Keratinocyte (primary cell): ENCODE measurements around the gene FCSK.

ENCODE experiments used
- EZH2 ChIP-seq: IDR thresholded peaks from one replicate; pipeline ENCODE4 v1.6.1; 2012; ENCODE audit warnings: inconsistent platforms, mild to moderate bottlenecking, low read length, moderate library complexity
- TF ChIP-seq, protein P1 (sequence below), 3 experiments: IDR thresholded peaks in 1 of 3; conservative IDR thresholded peaks in 1 of 3; optimal IDR thresholded peaks in 1 of 3; 2 replicates in 2 of 3; 3 replicates in 1 of 3; pipeline versions ENCODE3 to v1.5.1; 2011; ENCODE audit warnings: low read length in 3 of 3, mild to moderate bottlenecking in 3 of 3, moderate library complexity in 2 of 3, control low read depth in 1 of 3, inconsistent platforms in 1 of 3; ENCODE audit not compliant: insufficient read depth in 2 of 3; ENCODE audit errors: extremely low read depth in 1 of 3

DNA sequence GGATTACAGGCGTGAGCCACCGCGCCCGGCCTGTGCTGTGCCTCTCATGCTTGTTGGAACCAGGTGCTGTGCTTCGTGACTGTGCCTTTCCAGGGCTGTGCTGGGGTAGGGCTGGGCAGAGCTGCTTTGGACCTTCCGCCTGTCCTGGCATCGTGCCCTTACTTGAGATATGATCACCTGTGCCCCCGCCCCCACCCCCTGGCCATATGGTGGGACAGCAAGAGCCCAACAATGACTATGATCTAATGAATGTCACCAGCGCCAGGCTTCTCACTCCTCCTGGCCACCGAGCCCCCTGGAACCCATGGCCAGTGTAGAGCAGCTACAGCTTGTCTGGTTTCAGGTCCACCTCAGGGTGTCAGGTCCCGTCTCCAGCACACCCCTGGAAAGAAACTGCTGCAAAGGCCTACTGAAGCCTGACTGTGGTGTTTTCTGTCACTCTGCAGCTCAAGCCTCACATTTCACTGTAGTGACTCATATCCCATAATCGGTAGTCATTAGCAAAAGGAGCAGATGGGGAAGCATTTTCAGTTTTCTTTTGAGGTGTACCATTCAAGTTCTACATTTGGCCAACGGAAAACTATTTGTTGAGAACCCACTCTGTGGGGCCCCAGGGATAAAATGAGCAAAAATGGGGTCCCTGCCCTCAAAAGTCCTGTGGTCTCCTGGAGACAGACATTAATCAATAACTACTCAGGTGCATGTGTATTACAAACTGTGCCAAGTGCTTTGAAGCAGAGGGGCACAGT is 22.1 kb downstream of the FCSK start:
- TF ChIP-seq EZH2, result no peak
- TF ChIP-seq, protein P1, sequence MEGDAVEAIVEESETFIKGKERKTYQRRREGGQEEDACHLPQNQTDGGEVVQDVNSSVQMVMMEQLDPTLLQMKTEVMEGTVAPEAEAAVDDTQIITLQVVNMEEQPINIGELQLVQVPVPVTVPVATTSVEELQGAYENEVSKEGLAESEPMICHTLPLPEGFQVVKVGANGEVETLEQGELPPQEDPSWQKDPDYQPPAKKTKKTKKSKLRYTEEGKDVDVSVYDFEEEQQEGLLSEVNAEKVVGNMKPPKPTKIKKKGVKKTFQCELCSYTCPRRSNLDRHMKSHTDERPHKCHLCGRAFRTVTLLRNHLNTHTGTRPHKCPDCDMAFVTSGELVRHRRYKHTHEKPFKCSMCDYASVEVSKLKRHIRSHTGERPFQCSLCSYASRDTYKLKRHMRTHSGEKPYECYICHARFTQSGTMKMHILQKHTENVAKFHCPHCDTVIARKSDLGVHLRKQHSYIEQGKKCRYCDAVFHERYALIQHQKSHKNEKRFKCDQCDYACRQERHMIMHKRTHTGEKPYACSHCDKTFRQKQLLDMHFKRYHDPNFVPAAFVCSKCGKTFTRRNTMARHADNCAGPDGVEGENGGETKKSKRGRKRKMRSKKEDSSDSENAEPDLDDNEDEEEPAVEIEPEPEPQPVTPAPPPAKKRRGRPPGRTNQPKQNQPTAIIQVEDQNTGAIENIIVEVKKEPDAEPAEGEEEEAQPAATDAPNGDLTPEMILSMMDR (optimal IDR thresholded peaks at IDR 0.05 in 1 of 3, IDR thresholded peaks at IDR 0.05 in 1 of 3, conservative IDR thresholded peaks at IDR 0.05 in 1 of 3; ENCODE audit: extremely low read depth in 1 of 3, insufficient read depth in 2 of 3, low read length in 3 of 3), result no peak
